ENCODE data around the gene FMN2. TPM values are rescaled to one million over a fixed set of nuclear protein-coding genes. Genes with fewer than 3 reads are reported as not detected.
A peak's percentile ranks its signal among the peaks of the same experiment; 100 is the strongest.

The FMN2 gene
- total and polyA plus RNA-seq, 4 donors, result 0.14 to 2.7 (median 1.2) TPM

DNA sequence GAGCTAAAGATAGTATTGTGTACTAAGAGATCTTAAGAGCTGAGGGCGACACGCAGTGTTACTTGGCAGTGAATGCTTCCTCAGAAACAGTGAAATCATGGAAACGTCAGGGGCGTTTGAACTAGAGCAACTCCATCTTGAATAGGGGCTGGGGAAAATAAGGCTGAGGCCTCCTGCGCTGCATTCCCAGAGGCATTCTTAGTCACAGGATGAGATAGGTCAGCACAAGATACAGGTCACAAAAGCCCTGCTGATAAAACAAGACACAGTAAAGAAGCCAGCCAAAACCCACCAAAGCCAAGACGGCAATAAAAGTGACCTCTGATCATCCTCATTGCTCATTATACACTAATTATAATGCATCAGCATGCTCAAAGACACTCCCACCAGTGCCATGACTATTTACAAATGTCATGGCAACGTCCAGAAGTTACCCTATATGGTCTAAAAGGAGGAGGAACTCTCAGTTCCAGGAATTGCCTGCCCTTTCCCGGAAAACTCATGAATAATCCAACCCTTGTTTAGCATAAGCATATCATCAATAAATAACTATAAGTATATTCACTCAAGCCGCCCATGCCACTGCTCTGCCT is 37.5 kb upstream of the FMN2 start:
- H3K36me3 ChIP-seq (ENCODE audit: control insufficient read depth in 4 of 4, insufficient read depth in 4 of 4, low read length in 4 of 4), result no peaks in the 10 kb centered on the region
- no peak overlapping the region for H3K4me3 ChIP-seq
- H3K27me3 ChIP-seq (ENCODE audit: control insufficient read depth in 3 of 3, insufficient read depth in 3 of 3, low read length in 2 of 3), result no peaks in the 10 kb centered on the region
- no peak overlapping the region for H3K27ac ChIP-seq (ENCODE audit: low read depth in 1 of 2, low read length in 1 of 2)
- H3K9ac ChIP-seq (ENCODE audit: insufficient read depth in 1 of 2, low read length in 2 of 2), result no peak overlapping the region
- TF ChIP-seq, protein P1, sequence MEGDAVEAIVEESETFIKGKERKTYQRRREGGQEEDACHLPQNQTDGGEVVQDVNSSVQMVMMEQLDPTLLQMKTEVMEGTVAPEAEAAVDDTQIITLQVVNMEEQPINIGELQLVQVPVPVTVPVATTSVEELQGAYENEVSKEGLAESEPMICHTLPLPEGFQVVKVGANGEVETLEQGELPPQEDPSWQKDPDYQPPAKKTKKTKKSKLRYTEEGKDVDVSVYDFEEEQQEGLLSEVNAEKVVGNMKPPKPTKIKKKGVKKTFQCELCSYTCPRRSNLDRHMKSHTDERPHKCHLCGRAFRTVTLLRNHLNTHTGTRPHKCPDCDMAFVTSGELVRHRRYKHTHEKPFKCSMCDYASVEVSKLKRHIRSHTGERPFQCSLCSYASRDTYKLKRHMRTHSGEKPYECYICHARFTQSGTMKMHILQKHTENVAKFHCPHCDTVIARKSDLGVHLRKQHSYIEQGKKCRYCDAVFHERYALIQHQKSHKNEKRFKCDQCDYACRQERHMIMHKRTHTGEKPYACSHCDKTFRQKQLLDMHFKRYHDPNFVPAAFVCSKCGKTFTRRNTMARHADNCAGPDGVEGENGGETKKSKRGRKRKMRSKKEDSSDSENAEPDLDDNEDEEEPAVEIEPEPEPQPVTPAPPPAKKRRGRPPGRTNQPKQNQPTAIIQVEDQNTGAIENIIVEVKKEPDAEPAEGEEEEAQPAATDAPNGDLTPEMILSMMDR (IDR thresholded peaks at IDR 0.05; ENCODE audit: control extremely low read depth, extremely low read depth), result no peak
- H3K9me3 ChIP-seq (ENCODE audit: control insufficient read depth in 4 of 4, insufficient read depth in 3 of 4, low read length in 3 of 4), result no peaks in the 10 kb centered on the region
- H3K4me1 ChIP-seq (ENCODE audit: control insufficient read depth in 5 of 5, insufficient read depth in 5 of 5, low read length in 5 of 5), result no peaks in the 10 kb centered on the region
- WGBS, 2 donors, result 75 to 83% methylated on average over 9 of the region's 9 CpGs
- DNase-seq (no peak), ATAC-seq (ENCODE audit: insufficient read depth, low FRiP score) (no peak)

DNA sequence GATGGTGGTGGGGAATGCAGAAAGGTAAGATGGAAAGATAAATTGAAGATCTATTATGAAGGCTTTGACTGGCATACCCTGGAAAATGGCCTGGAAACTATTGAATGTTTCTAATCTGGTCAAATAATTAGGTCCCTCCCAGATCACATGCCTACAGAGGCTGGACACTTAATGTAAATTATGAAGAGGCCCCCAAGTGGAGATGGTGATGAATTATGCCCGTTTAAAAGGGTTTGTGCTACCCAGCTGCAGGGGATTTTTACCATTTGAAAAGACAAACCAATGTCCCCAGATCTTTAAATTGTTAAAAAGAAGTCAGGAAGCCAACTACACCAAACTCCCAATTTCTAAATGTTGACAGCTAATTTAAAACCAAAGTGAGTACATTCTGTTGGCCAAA is 35.7 kb upstream of the FMN2 start:
- no peaks in the 10 kb centered on the region for H3K4me1 ChIP-seq (ENCODE audit: control insufficient read depth in 5 of 5, insufficient read depth in 5 of 5, low read length in 5 of 5)
- no peak overlapping the region for H3K9ac ChIP-seq (ENCODE audit: insufficient read depth in 1 of 2, low read length in 2 of 2)
- H3K36me3 ChIP-seq (ENCODE audit: control insufficient read depth in 4 of 4, insufficient read depth in 4 of 4, low read length in 4 of 4), result no peaks in the 10 kb centered on the region
- H3K4me3 ChIP-seq, result no peak overlapping the region
- no peaks in the 10 kb centered on the region for H3K9me3 ChIP-seq (ENCODE audit: control insufficient read depth in 4 of 4, insufficient read depth in 3 of 4, low read length in 3 of 4)
- no peaks in the 10 kb centered on the region for H3K27me3 ChIP-seq (ENCODE audit: control insufficient read depth in 3 of 3, insufficient read depth in 3 of 3, low read length in 2 of 3)
- WGBS, 2 donors, result 50 to 65% methylated on average over 1 of the region's 1 CpG
- no peak for DNase-seq
- ATAC-seq (ENCODE audit: insufficient read depth, low FRiP score), result no peak
- no peak overlapping the region for H3K27ac ChIP-seq (ENCODE audit: low read depth in 1 of 2, low read length in 1 of 2)
- TF ChIP-seq, protein P1 (IDR thresholded peaks at IDR 0.05; ENCODE audit: control extremely low read depth, extremely low read depth), result no peak

DNA sequence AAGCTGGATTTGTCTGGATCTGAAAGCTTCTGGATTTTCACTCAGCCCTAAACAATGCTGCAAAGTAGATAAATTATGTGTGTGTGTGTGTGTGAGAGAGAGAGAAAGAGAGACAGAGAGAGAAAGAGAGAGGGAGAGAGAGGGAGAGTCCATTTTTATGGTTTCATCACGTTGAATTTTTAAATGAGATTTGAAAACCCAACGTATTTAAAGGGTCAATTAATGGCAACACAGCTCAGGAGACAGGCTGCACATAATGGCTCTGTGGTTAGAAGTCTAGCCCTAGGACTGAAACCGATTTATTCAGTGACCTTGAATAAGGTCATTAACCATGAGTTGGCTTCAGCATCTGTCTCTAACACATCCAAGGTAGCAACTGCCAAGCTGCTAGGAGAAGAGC is 35.3 kb upstream of the FMN2 start:
- no peak for ATAC-seq (ENCODE audit: insufficient read depth, low FRiP score)
- DNase-seq, result peak in 1 of 3 donors; percentile 4
- Histone ChIP-seq H3K27ac (ENCODE audit: low read depth in 1 of 2, low read length in 1 of 2) (no peak overlapping the region), H3K4me3 (no peak overlapping the region), H3K27me3 (ENCODE audit: control insufficient read depth in 3 of 3, insufficient read depth in 3 of 3, low read length in 2 of 3) (no peaks in the 10 kb centered on the region), H3K4me1 (ENCODE audit: control insufficient read depth in 5 of 5, insufficient read depth in 5 of 5, low read length in 5 of 5) (no peaks in the 10 kb centered on the region), H3K9ac (ENCODE audit: insufficient read depth in 1 of 2, low read length in 2 of 2) (no peak overlapping the region), H3K36me3 (ENCODE audit: control insufficient read depth in 4 of 4, insufficient read depth in 4 of 4, low read length in 4 of 4) (no peaks in the 10 kb centered on the region), H3K9me3 (ENCODE audit: control insufficient read depth in 4 of 4, insufficient read depth in 3 of 4, low read length in 3 of 4) (no peaks in the 10 kb centered on the region)
- TF ChIP-seq, protein P1 (IDR thresholded peaks at IDR 0.05; ENCODE audit: control extremely low read depth, extremely low read depth), result no peak
- WGBS, 2 donors, result 37 to 44% methylated on average over 3 of the region's 3 CpGs

GRCh38 chr1:240058049-240058448 is 33.6 kb upstream of the FMN2 start:
- no peaks in the 10 kb centered on the region for H3K36me3 ChIP-seq (ENCODE audit: control insufficient read depth in 4 of 4, insufficient read depth in 4 of 4, low read length in 4 of 4)
- no peak overlapping the region for H3K4me3 ChIP-seq
- TF ChIP-seq, protein P1 (IDR thresholded peaks at IDR 0.05; ENCODE audit: control extremely low read depth, extremely low read depth), result no peak
- H3K9ac ChIP-seq (ENCODE audit: insufficient read depth in 1 of 2, low read length in 2 of 2), result no peak overlapping the region
- H3K27ac ChIP-seq (ENCODE audit: low read depth in 1 of 2, low read length in 1 of 2), result no peak overlapping the region
- H3K4me1 ChIP-seq (ENCODE audit: control insufficient read depth in 5 of 5, insufficient read depth in 5 of 5, low read length in 5 of 5), result no peaks in the 10 kb centered on the region
- H3K27me3 ChIP-seq (ENCODE audit: control insufficient read depth in 3 of 3, insufficient read depth in 3 of 3, low read length in 2 of 3), result no peaks in the 10 kb centered on the region
- DNase-seq (no peak), ATAC-seq (ENCODE audit: insufficient read depth, low FRiP score) (no peak)
- no peaks in the 10 kb centered on the region for H3K9me3 ChIP-seq (ENCODE audit: control insufficient read depth in 4 of 4, insufficient read depth in 3 of 4, low read length in 3 of 4)
- WGBS, 2 donors, result 79 to 82% methylated on average over 9 of the region's 9 CpGs
